GM23338 (cell line): ENCODE measurements around the gene FAAH2. TPM values are rescaled to one million over a fixed set of nuclear protein-coding genes. Genes with fewer than 3 reads are reported as not detected.

ENCODE experiments used
- ATAC-seq: fragments of 200-7000 bp; cut with Tn5 transposase; 3 replicates; pipeline ENCODE4 v1.9.1; 2020
- DNase-seq: peaks from one replicate; pipeline ENCODE4 v3.0.0-alpha.2; 2015; ENCODE audit warnings: low spot score
- H2AFZ ChIP-seq: fragments of 200-600 bp; sonication (generic); 2 replicates; pipeline ENCODE4 v1.8.0; 2016; ENCODE audit warnings: antibody characterized with exemption, mild to moderate bottlenecking, moderate library complexity
- H3F3A ChIP-seq: fragments of 200-600 bp; sonication (generic); replicated peaks from 2 replicates; pipeline ENCODE4 v1.8.0; 2017; ENCODE audit warnings: antibody characterized with exemption, mixed run types, low read depth
- H3K27ac ChIP-seq: fragments of 200-600 bp; sonication (generic); 2 replicates; pipeline ENCODE4 v1.6.1; 2016; ENCODE audit warnings: low read depth
- H3K27me3 ChIP-seq: fragments of 200-600 bp; sonication (generic); 2 replicates; pipeline ENCODE4 v1.8.0; 2016; ENCODE audit warnings: mild to moderate bottlenecking, mixed run types, moderate library complexity; ENCODE audit not compliant: insufficient read depth
- H3K36me3 ChIP-seq: fragments of 200-600 bp; sonication (generic); 2 replicates; pipeline ENCODE4 v1.8.0; 2016; ENCODE audit warnings: mild to moderate bottlenecking; ENCODE audit not compliant: insufficient read depth
- H3K4me1 ChIP-seq: fragments of 200-600 bp; sonication (generic); 2 replicates; pipeline ENCODE4 v1.8.0; 2016; ENCODE audit warnings: mild to moderate bottlenecking, moderate library complexity; ENCODE audit not compliant: insufficient read depth
- H3K4me2 ChIP-seq: fragments of 200-600 bp; sonication (generic); 2 replicates; pipeline ENCODE4 v1.7.1; 2017; ENCODE audit warnings: mixed run types
- H3K4me3 ChIP-seq: fragments of 200-600 bp; sonication (generic); 2 replicates; pipeline ENCODE4 v1.6.1; 2016; ENCODE audit warnings: mixed run types
- H3K79me2 ChIP-seq: fragments of 200-600 bp; sonication (generic); replicated peaks from 2 replicates; pipeline ENCODE4 v1.8.0; 2017; ENCODE audit warnings: mild to moderate bottlenecking; ENCODE audit not compliant: insufficient read depth
- H3K9me2 ChIP-seq: fragments of 200-600 bp; sonication (generic); 2 replicates; pipeline ENCODE4 v1.8.0; 2017; ENCODE audit not compliant: insufficient read depth
- H4K20me1 ChIP-seq: fragments of 200-600 bp; sonication (generic); replicated peaks from 2 replicates; pipeline ENCODE4 v1.8.0; 2017; ENCODE audit warnings: mild to moderate bottlenecking; ENCODE audit not compliant: insufficient read depth
- H3K27ac Mint-ChIP-seq: 2 replicates; pipeline ENCODE4 v1.8.0; 2020; ENCODE audit warnings: inconsistent platforms, mild to moderate bottlenecking, moderate library complexity, mixed read lengths
- H3K27me3 Mint-ChIP-seq: 3 replicates; pipeline ENCODE4 v1.8.0; 2022; ENCODE audit warnings: low read depth, mild to moderate bottlenecking, moderate library complexity, mixed read lengths, inconsistent platforms; ENCODE audit not compliant: insufficient read depth, poor library complexity
- H3K36me3 Mint-ChIP-seq: 3 replicates; pipeline ENCODE4 v1.8.0; 2021; ENCODE audit warnings: low read depth, mild to moderate bottlenecking, inconsistent platforms, moderate library complexity, mixed read lengths
- H3K4me1 Mint-ChIP-seq: 3 replicates; pipeline ENCODE4 v1.8.0; 2020; ENCODE audit warnings: mild to moderate bottlenecking, inconsistent platforms, mixed read lengths
- H3K4me3 Mint-ChIP-seq: 3 replicates; pipeline ENCODE4 v1.8.0; 2021; ENCODE audit warnings: moderate library complexity, mild to moderate bottlenecking, inconsistent platforms, mixed read lengths
- H3K9me3 Mint-ChIP-seq: 3 replicates; pipeline ENCODE4 v1.8.0; 2020; ENCODE audit warnings: moderate library complexity, mild to moderate bottlenecking, inconsistent platforms, mixed read lengths
- CREB1 ChIP-seq: fragments of 250-450 bp; sonication (Bioruptor Pico); IDR thresholded peaks from 2 replicates; pipeline ENCODE4 v1.5.0; 2020; ENCODE audit warnings: low read depth, mild to moderate bottlenecking, moderate library complexity
- CTCF ChIP-seq, 2 experiments: fragments of 200-600 bp in 1 of 2; sonication (generic) in 1 of 2; conservative IDR thresholded peaks; 2 replicates each; pipeline versions ENCODE4 v1.5.1 to v1.6.1; 2016 to 2017; ENCODE audit warnings: antibody characterized with exemption in 2 of 2, low read depth in 2 of 2, mild to moderate bottlenecking in 2 of 2, moderate library complexity in 1 of 2
- ETS1 ChIP-seq: IDR thresholded peaks from 2 replicates; pipeline ENCODE4 v1.6.1; 2016; ENCODE audit warnings: antibody characterized with exemption
- JUNB ChIP-seq: IDR thresholded peaks from one replicate; pipeline ENCODE4 v1.6.1; 2016; ENCODE audit warnings: antibody characterized with exemption; ENCODE audit not compliant: unreplicated experiment
- POLR2AphosphoS5 ChIP-seq: IDR thresholded peaks from 2 replicates; pipeline ENCODE4 v1.6.1; 2016; ENCODE audit warnings: antibody characterized with exemption, low read depth
- REST ChIP-seq: IDR thresholded peaks from one replicate; pipeline ENCODE4 v1.6.1; 2018; ENCODE audit warnings: antibody characterized with exemption; ENCODE audit not compliant: unreplicated experiment
- ZNF462 ChIP-seq: fragments of 250-450 bp; sonication (Bioruptor Pico); IDR thresholded peaks from 2 replicates; pipeline ENCODE4 v1.5.0; 2020; ENCODE audit warnings: mild to moderate bottlenecking, moderate library complexity
- polyA plus RNA-seq: library from polyadenylated mRNA; unstranded; fragments of >200 nt; fragmentation: Nextera tagmentation; extraction: Ambion mirVana; gene quantifications from 2 replicates; pipeline ENCODE4 v1.2.1, GENCODE V29; 2016
- total RNA-seq: library from RNA; depleted of rRNA; stranded (reverse); fragments of >200 nt; shearing (Covaris generic); gene quantifications from 2 replicates; pipeline ENCODE4 v1.2.3, GENCODE V29; 2014

Gene FAAH2
- total and polyA plus RNA-seq, 2 experiments from 2014 or later, result 5.3 to 6.0 TPM

GRCh38 chrX:57267308-57267707, 19.2 kb upstream of the FAAH2 start (continued):
- no peak for TF ChIP-seq ETS1
- TF ChIP-seq CREB1 (CRISPR knock-in tag), result no peak
- no peak for TF ChIP-seq POLR2AphosphoS5
- TF ChIP-seq REST, result no peak
- TF ChIP-seq CTCF (conservative IDR thresholded peaks at IDR 0.05; ENCODE audit: low read depth in 2 of 2), result no peak

GRCh38 chrX:57270980-57271379, 15.5 kb upstream of the FAAH2 start:
- Histone ChIP-seq H3F3A (no peaks in the 10 kb centered on the region), H3K79me2 (no peaks in the 10 kb centered on the region), H3K27me3 (no peaks in the 10 kb centered on the region), H4K20me1 (no peaks in the 10 kb centered on the region), H3K27ac (no peak overlapping the region), H2AFZ (no peak overlapping the region), H3K4me1 (no peaks in the 10 kb centered on the region), H3K36me3 (no peaks in the 10 kb centered on the region), H3K4me3 (no peak overlapping the region), H3K4me2 (no peak overlapping the region), H3K9me2 (no peaks in the 10 kb centered on the region)
- Mint-ChIP-seq H3K36me3 (peaks cover 16% of the 10 kb centered on the region; the same call in 2 of the 3 replicates), H3K27ac (no peak overlapping the region), H3K27me3 (no peaks in the 10 kb centered on the region), H3K4me3 (no peak overlapping the region), H3K4me1 (no peaks in the 10 kb centered on the region), H3K9me3 (peaks cover 38% of the 10 kb centered on the region)
- TF ChIP-seq ZNF462 (CRISPR knock-in tag) (no peak), JUNB (no peak), POLR2AphosphoS5 (no peak)
- ATAC-seq, result no peak
- no peak for DNase-seq
